Kidney capillary endothelial cell (primary cell): ENCODE data around the gene SLC16A2.
"Not testable (repeated sequence)": the region's sequence is repeated elsewhere in the genome, so short reads cannot be mapped to it uniquely, and the experiment has no call there.

Source experiments
- DNase-seq: peaks from one replicate; pipeline ENCODE4 v3.0.0-alpha.2; 2018; ENCODE audit warnings: low spot score

The SLC16A2 gene

DNA sequence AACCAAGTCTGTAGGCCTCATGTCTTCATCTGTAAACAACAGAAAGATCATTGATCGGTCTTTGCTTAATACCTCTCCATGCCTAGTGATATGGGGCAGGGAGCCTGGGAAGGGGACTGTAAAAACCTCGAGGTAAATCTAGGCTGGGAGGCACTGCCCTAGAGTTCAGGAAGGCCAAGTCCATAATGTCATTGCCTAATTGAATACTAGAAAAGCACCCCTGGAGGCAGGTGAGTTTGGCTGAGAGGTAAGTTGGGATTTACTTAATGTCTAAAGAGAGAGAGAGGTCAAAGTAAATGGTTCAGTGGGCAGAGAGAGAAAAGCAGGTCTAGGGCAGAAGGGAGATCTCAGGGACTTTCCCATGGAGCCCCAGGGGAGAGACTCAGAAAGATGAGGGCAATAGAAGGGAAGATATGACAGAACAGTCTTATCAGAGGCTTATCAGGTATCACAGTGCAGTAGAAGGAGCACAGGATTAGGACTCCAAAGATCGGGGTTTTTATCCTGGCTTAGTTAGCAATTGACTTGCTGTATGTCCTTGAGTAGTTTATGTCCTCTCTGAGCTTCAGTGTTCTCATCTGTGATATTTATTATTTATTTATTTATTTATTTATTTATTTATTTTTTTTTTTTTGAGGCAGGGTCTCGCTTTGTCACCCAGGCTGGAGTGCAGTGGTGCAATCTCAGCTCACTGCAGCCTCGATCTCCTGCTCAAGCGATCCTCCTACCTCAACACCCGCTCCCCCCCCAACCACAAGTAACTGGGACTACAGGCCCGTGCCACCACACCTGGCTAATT is 85.2 kb downstream of the SLC16A2 start:
- no peak for DNase-seq

DNA sequence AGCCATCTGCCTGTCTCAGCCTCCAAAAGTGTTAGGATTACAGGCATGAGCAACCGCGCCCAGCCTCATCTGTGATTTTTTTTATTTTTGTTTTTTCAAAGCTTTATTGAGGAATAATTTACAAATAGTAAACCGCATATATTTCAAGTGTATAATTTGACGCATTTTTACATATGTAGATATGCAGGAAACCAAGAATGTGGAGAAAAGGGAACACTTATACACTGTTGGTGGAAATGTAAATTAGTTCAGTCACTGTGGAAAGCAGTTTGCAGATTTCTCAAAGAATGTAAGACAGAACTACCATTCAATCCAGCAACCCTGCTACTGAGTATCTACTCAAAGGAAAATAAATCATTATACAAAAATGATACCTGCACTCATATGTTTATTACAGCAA is 85.9 kb downstream of the SLC16A2 start:
- no peak for DNase-seq

DNA sequence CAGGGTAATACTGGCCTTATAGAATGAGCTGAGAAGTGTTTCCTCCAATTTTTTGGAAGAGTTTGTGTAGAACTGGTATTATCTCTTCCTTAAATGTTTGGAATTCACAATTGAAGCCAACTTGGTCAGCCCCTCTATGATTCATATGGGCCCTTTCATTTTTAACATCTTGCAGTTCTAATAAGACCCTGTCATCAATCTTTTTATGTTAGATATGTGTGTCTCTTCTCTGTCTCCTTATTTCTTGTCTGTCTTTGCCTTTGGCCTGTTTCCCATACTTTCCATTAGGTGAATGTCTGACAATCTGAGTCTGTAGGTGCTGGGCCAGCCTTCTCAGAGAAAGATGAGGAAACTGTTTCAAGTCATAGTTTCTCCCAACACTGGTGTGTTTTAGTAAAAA is 88.7 kb downstream of the SLC16A2 start:
- DNase-seq, result no peak

DNA sequence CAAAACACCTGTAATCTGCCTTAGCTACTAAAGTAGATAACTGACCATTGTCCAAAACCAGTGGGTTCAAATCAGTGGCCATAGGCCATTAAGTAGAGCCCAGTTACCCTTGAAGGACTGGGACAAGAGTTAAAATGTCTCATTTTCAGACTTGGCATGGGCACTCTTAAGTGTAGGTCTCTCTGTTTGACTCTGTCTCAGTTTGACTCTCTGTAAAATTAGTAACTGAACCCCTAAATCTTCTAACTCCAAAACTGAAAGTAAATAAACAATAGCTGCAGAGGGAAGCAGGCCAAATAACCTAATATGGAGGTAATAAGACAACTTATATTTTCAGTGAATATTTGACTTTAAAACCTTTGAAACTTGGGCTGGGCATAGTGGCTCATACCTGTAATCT is 89.1 kb downstream of the SLC16A2 start:
- no peak for DNase-seq

DNA sequence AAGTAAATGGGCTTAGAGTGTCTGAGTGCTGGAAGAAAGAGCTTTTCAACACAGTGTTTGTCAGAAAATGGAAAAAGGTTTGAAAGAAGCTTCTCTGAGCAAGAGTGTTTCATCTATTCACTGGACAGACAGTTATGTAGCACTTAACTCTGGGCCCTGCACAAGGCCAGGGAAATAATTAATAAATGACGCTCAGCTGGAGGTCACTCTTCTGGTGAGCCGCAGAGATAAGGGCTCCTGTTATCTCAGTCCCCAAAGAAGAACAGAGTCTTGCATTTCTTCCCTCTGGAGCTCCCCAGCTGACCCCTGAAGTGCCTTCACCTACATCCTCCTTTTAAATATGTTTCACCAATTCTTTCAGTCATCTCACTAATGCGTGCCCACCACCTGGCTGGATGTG is 90.4 kb downstream of the SLC16A2 start:
- no peak for DNase-seq

DNA sequence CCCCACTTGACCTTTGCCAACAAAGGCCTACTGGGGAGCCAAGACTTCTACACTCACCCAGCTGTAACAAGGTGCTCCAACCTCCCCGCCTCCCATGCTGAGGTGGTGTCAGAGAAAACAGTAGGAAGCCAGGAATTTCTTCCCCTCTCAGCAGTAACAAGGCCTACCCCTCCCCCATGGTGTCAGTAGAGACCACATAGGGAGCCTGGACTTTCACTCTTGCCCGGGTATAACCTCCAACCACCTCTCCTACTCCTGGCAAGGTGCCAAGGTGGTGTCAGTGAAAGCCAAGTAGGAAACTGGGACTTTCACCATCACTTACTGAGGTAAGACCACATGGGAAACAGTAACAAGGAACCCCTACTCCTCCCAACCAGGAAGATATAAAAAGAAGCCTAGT is 93.1 kb downstream of the SLC16A2 start:
- no peak for DNase-seq

DNA sequence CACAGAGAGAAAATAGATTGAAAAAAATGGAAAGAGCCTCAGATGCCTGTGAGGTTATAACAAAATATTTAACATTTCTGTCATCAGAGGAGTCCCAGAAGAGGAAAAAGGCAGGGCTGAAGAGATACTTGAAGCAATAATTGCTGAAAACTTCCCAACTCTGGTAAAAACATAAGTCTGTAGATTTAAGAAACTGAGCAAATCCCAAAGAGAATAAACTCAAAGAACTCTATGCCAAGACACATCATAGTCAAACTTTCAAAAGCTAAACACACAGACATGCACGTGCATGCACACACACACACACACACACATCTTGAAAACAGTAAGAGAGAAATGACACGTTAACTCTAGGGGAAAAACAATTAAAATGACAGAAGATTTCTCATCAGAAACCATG is 94.1 kb downstream of the SLC16A2 start:
- DNase-seq, result no peak

DNA sequence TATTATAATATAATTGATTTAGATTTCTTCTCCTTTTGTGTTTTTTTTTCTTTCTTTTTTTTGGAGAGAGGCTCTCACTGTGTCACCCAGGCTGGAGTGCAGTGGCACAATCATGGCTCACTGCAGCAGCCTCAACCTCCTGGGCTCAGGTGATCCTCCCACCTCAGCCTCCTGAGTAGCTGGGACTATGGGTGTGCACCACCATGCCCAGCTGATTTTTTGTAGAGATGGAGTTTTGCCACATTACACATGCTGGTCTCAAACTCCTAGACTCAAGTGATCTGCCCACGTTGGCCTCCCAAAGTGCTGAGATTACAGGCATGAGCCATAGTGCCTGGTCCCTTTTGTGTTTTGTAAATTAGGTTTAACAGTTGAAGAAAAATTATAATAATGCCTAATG is 94.7 kb downstream of the SLC16A2 start:
- not testable (repeated sequence) for DNase-seq

DNA sequence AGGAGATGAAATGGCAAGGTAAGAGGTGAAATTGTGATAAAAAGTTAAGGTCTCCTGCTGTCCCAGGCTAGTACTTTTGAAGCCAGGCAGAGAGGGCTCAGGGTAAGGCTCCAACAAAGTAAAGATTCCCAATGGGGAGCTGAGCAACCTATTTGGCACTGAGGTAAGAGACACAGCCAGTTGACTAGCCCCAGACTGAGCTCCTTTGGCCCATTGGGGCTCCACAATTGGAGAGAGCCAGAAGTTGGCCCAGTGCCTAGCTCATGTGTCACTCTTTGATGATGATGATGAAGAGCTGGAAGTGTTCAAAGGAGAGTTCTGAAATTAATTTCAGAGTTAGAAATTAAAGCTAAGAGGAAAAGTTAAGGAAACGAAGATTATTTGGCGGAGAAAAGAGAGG is 98.6 kb downstream of the SLC16A2 start:
- no peak for DNase-seq

DNA sequence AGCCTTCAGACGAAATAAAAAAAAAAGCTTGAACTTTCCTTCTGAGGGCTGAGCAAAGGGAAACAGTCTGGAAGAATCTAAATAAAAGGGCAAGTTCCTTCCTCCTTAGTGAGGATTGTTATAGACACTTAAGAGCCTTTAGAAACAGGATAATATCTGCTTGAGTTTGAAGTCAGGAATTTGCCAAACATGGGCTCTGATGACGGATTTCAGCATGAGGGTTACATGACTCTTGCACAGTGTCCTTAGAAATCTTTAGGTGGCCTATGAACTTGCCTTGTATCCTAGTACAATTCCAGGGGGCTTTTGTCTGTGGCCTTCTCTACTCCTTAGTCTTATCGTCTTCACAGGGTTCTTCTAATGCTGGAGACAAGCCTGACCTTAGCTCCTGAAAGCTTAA is 99.0 kb downstream of the SLC16A2 start:
- DNase-seq, result no peak

DNA sequence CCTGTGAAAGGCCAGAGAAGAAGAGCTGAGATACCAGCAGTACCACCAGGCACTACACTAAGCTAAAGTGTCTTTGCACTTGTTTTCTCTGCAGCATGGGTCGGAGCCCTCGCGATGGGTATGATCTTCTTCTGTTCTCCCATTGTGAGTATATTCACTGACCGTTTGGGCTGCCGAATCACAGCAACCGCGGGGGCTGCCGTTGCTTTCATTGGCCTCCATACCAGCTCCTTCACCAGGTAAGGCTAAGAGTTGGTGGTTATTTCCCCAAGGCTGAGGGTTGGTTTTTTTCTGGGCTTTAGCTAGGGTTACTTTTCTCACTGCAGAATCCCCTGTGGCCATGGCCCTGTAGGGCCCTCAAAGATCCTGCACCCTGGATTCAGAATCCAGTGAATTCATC is 99.6 kb downstream of the SLC16A2 start:
- DNase-seq, result no peak

DNA sequence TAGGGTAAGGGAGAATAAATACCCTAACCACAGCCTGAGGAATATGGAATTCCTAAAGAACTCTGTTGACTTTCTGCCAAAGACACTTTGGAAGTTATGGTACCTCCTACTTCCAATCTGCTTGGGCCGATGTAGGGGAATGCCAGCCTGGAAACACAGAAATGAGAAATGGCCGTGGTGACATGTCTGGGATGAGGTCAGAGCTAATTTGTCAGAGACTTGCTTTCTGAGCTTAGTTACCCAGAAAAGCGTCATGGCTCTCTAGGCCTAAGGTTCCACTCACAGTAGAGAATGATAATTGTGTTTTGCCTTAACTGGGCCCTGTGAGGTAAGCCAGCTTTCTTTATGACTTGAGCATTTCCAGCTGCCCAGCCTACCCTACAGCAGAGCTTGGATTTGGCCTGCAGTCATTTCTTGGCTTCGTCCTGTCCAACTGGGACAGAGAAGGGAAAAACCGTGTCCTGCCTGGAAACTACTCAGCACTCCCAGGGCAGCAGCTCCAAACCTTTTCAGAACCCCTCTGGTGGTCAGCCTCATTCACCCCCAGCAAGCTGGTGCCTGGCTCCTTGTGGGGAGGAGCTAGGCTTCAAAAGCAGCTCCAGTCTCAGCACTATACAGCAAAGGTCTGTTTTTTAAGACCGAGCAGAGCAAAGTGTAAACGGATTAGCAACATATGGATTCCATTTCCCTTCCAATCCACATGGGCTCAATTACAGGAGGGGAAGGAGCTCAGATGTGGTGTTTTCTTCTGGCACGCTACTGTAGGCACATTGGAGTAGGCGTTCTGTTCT is 100.9 kb downstream of the SLC16A2 start:
- DNase-seq, result no peak

DNA sequence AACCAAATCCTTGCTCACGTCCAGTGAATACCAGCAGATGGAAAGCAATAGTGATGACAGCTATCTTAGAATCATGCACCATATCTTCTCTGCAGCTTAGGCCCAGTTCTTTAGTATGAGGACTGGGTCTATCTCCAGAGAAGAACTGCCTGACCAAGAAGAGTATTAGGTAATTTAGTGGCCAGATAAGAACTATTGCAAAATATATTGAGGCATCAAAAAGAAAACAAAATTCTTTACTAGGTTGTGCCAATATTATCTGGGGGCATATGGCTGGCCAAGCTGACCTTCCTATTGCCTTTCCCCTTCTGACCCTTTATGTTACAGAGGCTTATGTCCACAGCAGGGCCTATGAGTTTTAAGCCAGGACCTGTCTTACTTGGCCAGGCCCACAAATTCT is 101.9 kb downstream of the SLC16A2 start:
- no peak for DNase-seq

DNA sequence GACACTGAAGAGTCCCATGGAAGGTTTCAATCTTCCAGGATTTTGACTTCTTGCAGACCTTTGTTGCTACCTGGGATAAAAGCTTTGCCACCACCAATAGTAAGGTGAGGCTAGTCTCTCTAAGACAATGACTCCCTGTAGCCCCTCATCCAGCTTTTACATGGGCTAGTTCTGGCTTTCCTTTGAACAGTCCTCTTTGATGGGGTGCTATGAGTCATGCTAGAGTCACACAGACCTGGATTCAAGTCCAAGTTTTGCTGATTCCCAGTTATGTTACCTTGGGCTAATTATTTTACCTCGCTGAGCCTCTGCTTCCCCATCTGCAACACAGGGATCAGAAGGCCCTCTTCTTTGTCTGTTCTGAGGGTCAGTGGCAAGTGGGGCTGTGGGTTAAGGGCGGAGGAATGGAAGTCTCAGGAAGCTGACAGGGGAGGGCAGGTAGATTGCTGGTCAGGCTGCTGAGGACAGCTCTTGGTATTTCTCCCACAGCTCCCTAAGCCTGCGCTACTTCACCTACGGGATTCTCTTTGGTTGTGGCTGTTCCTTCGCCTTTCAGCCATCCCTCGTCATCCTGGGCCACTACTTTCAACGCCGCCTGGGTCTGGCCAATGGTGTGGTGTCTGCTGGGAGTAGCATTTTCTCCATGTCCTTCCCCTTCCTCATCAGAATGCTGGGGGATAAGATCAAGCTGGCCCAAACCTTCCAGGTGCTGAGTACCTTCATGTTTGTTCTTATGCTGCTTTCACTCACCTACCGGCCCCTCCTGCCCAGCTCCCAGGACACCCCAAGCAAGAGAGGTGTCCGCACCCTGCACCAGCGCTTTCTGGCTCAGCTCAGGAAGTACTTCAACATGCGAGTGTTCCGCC is 102.8 kb downstream of the SLC16A2 start:
- DNase-seq, result no peak

DNA sequence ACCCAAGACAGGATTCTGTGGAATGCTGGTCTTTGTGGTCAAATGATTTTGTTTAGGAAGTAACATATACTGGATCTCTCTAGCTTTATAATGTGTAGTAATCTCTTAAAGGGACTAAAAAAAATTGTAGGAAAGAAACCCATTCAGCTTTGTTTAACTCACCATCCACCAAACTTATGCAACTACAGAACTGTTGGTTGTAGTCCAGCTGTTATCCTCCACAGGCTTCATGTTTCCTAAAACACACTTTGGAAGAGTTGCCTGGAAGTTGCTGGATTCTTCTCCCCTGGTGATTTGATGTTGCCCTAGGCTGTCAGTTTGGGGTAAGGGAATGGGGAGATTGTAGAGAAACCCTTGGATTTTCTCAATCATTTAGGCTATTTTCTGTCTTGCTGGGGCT is 103.8 kb downstream of the SLC16A2 start:
- DNase-seq, result no peak

DNA sequence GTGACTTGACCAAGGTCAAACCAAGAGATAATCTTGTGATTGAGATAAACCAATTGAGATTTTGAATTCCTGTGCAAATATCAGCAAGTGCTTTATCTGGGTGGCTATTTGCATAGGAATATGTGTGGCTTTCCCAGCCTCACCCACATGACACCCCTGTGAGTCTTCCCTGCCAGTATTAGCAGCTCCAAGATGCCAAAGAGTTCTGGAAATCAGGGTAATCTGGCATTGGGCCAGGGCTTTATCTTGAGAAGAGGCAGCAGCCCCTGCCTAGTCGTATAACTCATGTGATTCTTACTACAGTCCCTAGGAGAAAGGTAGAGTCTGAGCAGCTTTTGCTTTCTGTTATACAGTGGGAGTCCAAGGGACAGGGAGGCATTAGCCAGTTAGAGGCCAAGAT is 105.5 kb downstream of the SLC16A2 start:
- DNase-seq, result no peak

DNA sequence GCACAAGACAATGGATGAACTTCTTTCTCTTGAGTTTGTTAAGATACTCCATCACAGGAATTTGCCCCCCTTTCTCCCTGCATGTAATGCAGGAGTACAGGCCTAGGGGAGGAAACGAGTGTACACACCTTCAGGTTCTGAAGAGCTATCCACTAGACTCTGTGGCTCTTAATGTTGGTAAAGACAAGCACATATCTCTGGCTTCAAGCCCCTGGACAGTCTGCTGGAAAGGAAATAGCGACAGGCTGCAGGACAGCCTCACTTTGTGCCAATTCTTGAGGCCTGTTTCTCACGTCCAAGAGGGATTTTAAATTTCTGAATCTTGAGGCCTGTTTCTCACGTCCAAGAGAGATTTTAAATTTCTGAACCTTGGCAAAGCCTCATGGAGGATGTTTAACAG is 106.1 kb downstream of the SLC16A2 start:
- DNase-seq, result no peak

DNA sequence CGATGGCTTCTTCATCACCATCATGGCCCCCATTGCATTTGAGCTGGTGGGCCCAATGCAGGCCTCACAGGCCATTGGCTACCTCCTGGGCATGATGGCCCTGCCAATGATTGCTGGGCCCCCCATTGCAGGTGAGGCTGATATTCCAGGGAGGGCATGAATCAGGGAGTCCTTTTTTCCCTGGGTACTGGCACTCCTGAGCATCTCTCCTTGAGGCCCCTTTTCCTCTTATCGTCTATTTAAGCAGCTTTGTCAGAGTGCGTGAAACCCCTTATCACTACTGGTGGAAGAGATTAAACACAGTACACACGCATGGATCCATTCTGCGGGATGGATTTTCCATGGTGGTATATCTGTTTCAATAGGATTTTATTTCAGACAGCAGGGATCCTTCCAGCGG is 108.0 kb downstream of the SLC16A2 start:
- DNase-seq, result no peak

DNA sequence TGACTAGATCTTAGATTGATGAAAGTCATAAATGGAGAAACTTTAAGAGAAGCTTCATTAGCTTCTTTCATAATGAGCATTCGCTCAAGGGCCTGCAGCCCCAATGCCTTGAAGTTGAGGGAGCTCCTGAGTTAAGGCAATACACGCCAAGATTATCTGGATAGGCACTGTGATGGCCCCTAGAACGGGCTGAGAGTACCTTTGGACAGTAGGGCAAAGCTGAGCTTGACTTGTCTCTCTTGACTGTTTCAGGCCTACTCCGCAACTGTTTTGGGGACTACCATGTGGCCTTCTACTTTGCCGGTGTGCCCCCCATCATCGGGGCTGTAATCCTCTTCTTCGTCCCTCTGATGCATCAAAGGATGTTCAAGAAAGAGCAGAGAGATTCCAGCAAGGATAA is 109.8 kb downstream of the SLC16A2 start:
- DNase-seq, result no peak

DNA sequence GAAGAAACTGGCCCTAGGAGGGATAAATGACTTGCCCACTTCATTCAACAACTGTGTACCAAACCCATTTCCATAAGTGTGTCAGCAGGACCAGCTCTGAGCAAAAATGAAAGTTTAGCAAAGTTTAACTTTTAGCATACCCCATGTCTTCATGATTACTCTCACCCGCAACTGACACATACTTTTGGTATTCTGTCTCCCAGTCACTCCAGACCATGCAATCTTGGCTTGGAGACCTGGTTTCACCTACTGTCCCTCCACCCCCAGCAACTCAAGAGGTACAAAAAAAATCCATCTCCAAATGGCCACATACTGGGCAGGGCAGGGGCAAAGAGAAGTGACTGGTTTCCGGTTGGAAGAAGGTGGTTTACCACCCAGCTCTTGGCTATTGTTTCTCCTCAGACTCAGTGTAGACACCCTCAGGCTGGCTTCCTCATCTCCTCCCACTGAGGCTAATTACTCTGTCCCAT is 113.3 kb downstream of the SLC16A2 start:
- no peak for DNase-seq

DNA sequence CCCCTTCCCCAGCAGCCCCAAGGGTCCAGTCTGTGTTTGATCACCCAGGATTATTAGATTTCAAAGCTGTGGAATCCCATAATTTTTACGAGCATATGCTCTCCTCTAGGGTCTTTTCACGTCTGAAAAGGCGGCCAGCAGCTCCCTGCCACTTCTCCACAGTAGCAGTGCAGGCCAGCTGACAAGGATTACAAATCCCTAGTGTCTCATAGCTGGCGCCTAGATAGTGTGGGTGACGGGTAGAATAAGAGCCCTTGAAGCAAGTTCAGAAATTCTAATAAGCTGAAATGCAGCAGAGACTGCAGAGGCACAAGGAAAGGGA is 113.8 kb downstream of the SLC16A2 start:
- DNase-seq, result no peak

DNA sequence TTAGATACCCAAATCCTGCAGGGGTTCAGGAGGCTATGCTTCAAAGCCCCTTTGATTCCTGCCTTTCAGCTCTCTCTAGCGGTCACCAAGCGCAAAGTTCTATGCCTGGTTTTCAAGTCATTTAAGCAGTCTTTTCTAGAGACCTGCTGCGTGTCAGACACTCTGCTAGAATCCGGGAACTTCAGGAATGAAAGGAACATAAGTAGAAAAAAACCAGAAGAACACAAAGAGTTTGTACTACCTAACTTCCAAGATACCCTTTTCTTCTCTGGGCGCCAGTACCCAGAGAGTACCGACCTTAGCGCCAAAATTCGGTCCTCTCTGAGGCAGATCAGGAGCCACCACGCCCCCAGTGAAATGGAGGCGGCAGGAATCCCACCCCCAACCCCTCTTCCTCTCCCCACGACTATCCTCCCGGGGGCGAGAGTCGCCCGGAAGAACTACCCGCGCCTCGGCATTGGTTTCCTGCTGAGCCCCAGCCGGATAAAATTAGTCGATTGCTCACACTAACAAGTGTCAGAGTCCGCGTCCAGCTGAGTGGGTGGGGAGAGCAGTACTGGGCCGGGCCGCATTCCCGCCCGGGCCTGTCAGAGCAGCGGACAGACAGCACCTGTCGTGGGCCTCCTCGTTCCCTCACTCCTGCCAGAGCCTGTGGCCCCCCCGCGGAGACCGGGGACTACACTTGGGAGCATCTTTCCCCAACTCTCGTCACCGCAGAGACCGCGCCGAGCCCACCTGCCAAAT is 114.3 kb downstream of the SLC16A2 start:
- peak; percentile 38 for DNase-seq
